ENCODE data around the gene SYT1. TPM values are rescaled to one million over a fixed set of nuclear protein-coding genes. Genes with fewer than 3 reads are reported as not detected.

Gene SYT1
- total RNA-seq, 4 donors from 2014 or later: 4.1 to 10.0 (median 6.7) TPM

DNA sequence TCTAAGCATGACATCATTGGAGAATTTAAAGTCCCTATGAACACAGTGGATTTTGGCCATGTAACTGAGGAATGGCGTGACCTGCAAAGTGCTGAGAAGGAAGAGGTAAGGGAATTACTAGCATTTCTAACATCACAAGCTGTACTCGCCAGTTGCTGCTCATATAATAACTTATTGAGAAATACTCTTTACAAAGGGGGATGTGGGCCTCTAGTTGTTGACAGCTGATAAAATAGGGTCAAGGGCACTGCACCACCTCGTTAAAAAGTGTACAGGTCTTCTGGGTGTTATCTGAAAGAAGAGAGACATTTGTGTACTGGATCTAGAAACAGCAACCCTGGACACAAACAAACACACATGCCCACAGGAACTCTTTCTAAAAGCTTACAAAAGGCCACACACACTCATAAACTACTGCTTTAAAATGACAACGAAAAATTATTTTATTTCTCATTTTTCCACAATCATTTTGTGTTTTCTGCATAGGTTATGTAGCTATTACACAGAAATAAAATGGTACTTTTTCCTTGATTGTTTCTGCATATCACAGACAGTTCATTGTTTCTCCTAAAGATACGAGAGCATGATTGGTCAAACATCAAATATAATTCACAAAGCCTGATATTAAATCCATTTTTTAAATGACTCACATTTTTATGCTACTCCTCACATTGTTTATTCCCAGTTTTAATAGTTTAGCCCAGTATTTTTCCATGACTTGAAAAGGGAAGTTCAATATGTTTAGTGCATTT lies 435.0 kb downstream of the SYT1 start:
- Histone ChIP-seq H3K4me1 (no peaks in the 10 kb centered on the region), H3K36me3 (no peaks in the 10 kb centered on the region), H3K4me3 (no peak overlapping the region), H3K27me3 (no peaks in the 10 kb centered on the region), H3K9me3 (no peaks in the 10 kb centered on the region), H3K27ac (replicated peaks in 1 of 4) (no peak overlapping the region)
- intact Hi-C loops (cut with DNase I): no loop called here
- no peak for DNase-seq (ENCODE audit: extremely low spot score)
- no peak for TF ChIP-seq POLR2AphosphoS5 (IDR thresholded peaks at IDR 0.05)
- TF ChIP-seq EP300 (IDR thresholded peaks at IDR 0.05): no peak
- TF ChIP-seq CTCF (IDR thresholded peaks at IDR 0.05): no peak
- TF ChIP-seq POLR2A (IDR thresholded peaks at IDR 0.05; ENCODE audit: low read depth): no peak
- 69% methylated on average over 5 of the region's 5 CpGs for WGBS

GRCh38 chr12:79300199-79300568 lies 435.6 kb downstream of the SYT1 start:
- Histone ChIP-seq H3K27me3 (no peaks in the 10 kb centered on the region), H3K36me3 (no peaks in the 10 kb centered on the region), H3K27ac (replicated peaks in 1 of 4) (no peak overlapping the region), H3K9me3 (no peaks in the 10 kb centered on the region), H3K4me1 (no peaks in the 10 kb centered on the region), H3K4me3 (no peak overlapping the region)
- WGBS: 83% methylated on average over 5 of the region's 5 CpGs
- DNase-seq (ENCODE audit: extremely low spot score): no peak
- TF ChIP-seq CTCF (IDR thresholded peaks at IDR 0.05): no peak
- TF ChIP-seq POLR2AphosphoS5 (IDR thresholded peaks at IDR 0.05): no peak
- TF ChIP-seq POLR2A (IDR thresholded peaks at IDR 0.05; ENCODE audit: low read depth): no peak
- no peak for TF ChIP-seq EP300 (IDR thresholded peaks at IDR 0.05)
- intact Hi-C loops (cut with DNase I): no loop called here

GRCh38 chr12:79301181-79301580 lies 436.6 kb downstream of the SYT1 start:
- Histone ChIP-seq H3K4me3 (no peak overlapping the region), H3K27me3 (no peaks in the 10 kb centered on the region), H3K9me3 (no peaks in the 10 kb centered on the region), H3K36me3 (no peaks in the 10 kb centered on the region), H3K27ac (replicated peaks in 1 of 4) (no peak overlapping the region), H3K4me1 (no peaks in the 10 kb centered on the region)
- no peak for DNase-seq (ENCODE audit: extremely low spot score)
- WGBS: 76% methylated on average over 3 of the region's 3 CpGs
- intact Hi-C loops (cut with DNase I): no loop called here
- TF ChIP-seq POLR2AphosphoS5 (IDR thresholded peaks at IDR 0.05): no peak
- TF ChIP-seq POLR2A (IDR thresholded peaks at IDR 0.05; ENCODE audit: low read depth): no peak
- no peak for TF ChIP-seq CTCF (IDR thresholded peaks at IDR 0.05)
- no peak for TF ChIP-seq EP300 (IDR thresholded peaks at IDR 0.05)

DNA sequence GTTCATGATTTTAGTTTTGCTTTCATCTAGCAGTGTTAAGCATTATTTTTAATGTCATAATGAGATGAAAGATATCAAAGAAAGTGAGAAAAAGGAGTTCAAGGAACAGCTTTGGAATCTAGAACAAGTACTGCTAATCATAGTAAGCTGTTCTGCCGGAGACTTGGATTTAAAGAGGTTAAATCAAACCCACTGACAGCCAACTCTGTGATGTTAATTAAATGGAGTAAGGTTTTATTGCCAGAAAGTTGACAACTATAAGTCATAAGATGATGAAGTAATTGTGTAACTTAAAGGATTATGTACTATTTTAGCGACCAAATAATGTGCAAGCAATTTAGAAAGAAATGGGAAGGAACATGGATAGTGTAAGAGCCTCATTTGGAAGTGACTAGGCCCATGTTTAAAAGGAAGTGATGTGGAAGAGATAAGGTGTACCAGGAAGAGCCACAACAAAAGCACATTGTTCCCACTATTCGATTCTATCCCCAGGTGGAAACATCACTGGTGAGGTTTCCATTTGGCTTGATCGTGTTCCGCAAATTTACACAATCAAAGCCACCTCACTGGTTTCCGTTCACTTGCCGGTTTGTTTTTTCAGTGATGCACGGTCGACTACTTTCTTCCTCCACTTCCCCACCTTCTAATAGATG lies 437.7 kb downstream of the SYT1 start:
- H3K9me3 ChIP-seq: no peaks in the 10 kb centered on the region
- intact Hi-C loops (cut with DNase I): no loop called here
- H3K36me3 ChIP-seq: no peaks in the 10 kb centered on the region
- TF ChIP-seq EP300 (IDR thresholded peaks at IDR 0.05): no peak
- TF ChIP-seq POLR2AphosphoS5 (IDR thresholded peaks at IDR 0.05): no peak
- TF ChIP-seq CTCF (IDR thresholded peaks at IDR 0.05): no peak
- no peak for TF ChIP-seq POLR2A (IDR thresholded peaks at IDR 0.05; ENCODE audit: low read depth)
- no peak for DNase-seq (ENCODE audit: extremely low spot score)
- WGBS: 71% methylated on average over 9 of the region's 9 CpGs
- H3K4me3 ChIP-seq: no peak overlapping the region
- no peaks in the 10 kb centered on the region for H3K27me3 ChIP-seq
- H3K27ac ChIP-seq (replicated peaks in 1 of 4): no peak overlapping the region
- H3K4me1 ChIP-seq: no peaks in the 10 kb centered on the region
